ENCODE results near the gene LIMCH1. TPM values are rescaled to one million over a fixed set of nuclear protein-coding genes. Genes with fewer than 3 reads are reported as not detected.

LIMCH1 gene
- total RNA-seq, 2 donors from 2014 or later = 9.3 to 24.1 TPM

- H3K27ac ChIP-seq = no peak overlapping the region
- no peaks in the 10 kb centered on the region for H3K9me3 ChIP-seq
- no peak for DNase-seq
- H3K36me3 ChIP-seq (replicated peaks in 1 of 2; ENCODE audit: insufficient read depth in 1 of 2, low read depth in 2 of 2) = no peaks in the 10 kb centered on the region
- no peaks in the 10 kb centered on the region for H3K27me3 ChIP-seq
- intact Hi-C loops (cut with DNase I) = no loop called here
- H3K4me1 ChIP-seq = no peaks in the 10 kb centered on the region
- TF ChIP-seq CTCF (IDR thresholded peaks at IDR 0.05) = no peak
- no peak for TF ChIP-seq POLR2A (IDR thresholded peaks at IDR 0.05)
- ATAC-seq = no peak
- WGBS, 2 donors = 57 to 87% methylated on average over 1 of the region's 1 CpG
- no peak overlapping the region for H3K4me3 ChIP-seq
Measured at GRCh38 chr4:41571422-41571821, 33.5 kb downstream of the LIMCH1 start.

- DNase-seq (peak in 1 of 4 donors; percentile 2), ATAC-seq (peak; percentile 15)
- Histone ChIP-seq H3K27ac (no peak overlapping the region), H3K4me3 (no peak overlapping the region), H3K27me3 (no peaks in the 10 kb centered on the region), H3K4me1 (no peaks in the 10 kb centered on the region), H3K36me3 (replicated peaks in 1 of 2; ENCODE audit: insufficient read depth in 1 of 2, low read depth in 2 of 2) (no peaks in the 10 kb centered on the region), H3K9me3 (no peaks in the 10 kb centered on the region)
- 27 to 34% methylated on average over 5 of the region's 5 CpGs for WGBS, 2 donors
- TF ChIP-seq CTCF (IDR thresholded peaks at IDR 0.05) (no peak), POLR2A (IDR thresholded peaks at IDR 0.05) (no peak)
- intact Hi-C loops (cut with DNase I) = no loop called here
Measured at GRCh38 chr4:41572516-41572915, 34.6 kb downstream of the LIMCH1 start.

GRCh38 chr4:41572956-41573355 is 35.0 kb downstream of the LIMCH1 start:
- no peak for TF ChIP-seq CTCF (IDR thresholded peaks at IDR 0.05)
- no peak for TF ChIP-seq POLR2A (IDR thresholded peaks at IDR 0.05)
- H3K36me3 ChIP-seq (replicated peaks in 1 of 2; ENCODE audit: insufficient read depth in 1 of 2, low read depth in 2 of 2) = no peaks in the 10 kb centered on the region
- H3K9me3 ChIP-seq = no peaks in the 10 kb centered on the region
- no peak overlapping the region for H3K4me3 ChIP-seq
- intact Hi-C loops (cut with DNase I) = no loop called here
- 65 to 92% methylated on average over 2 of the region's 2 CpGs for WGBS, 2 donors
- ATAC-seq (no peak), DNase-seq (no peak)
- no peaks in the 10 kb centered on the region for H3K4me1 ChIP-seq
- no peaks in the 10 kb centered on the region for H3K27me3 ChIP-seq
- no peak overlapping the region for H3K27ac ChIP-seq

- DNase-seq = no peak
- intact Hi-C loops (cut with DNase I) = no loop called here
- no peak for TF ChIP-seq CTCF (IDR thresholded peaks at IDR 0.05)
- TF ChIP-seq POLR2A (IDR thresholded peaks at IDR 0.05) = no peak
- ATAC-seq = no peak
- Histone ChIP-seq H3K36me3 (replicated peaks in 1 of 2; ENCODE audit: insufficient read depth in 1 of 2, low read depth in 2 of 2) (no peaks in the 10 kb centered on the region), H3K4me3 (no peak overlapping the region), H3K4me1 (no peaks in the 10 kb centered on the region), H3K27ac (no peak overlapping the region), H3K9me3 (no peaks in the 10 kb centered on the region), H3K27me3 (no peaks in the 10 kb centered on the region)
- 55% methylated on average over 4 of the region's 4 CpGs for WGBS, 2 donors
Measured at GRCh38 chr4:41573502-41574001, 35.6 kb downstream of the LIMCH1 start.

GRCh38 chr4:41575207-41575606 is 37.2 kb downstream of the LIMCH1 start:
- Histone ChIP-seq H3K4me1 (no peaks in the 10 kb centered on the region), H3K9me3 (no peaks in the 10 kb centered on the region), H3K27ac (no peak overlapping the region), H3K36me3 (replicated peaks in 1 of 2; ENCODE audit: insufficient read depth in 1 of 2, low read depth in 2 of 2) (no peaks in the 10 kb centered on the region), H3K27me3 (no peaks in the 10 kb centered on the region), H3K4me3 (no peak overlapping the region)
- no peak for TF ChIP-seq POLR2A (IDR thresholded peaks at IDR 0.05)
- no peak for TF ChIP-seq CTCF (IDR thresholded peaks at IDR 0.05)
- 69 to 70% methylated on average over 4 of the region's 4 CpGs for WGBS, 2 donors
- no peak for DNase-seq
- intact Hi-C loops (cut with DNase I) = no loop called here
- no peak for ATAC-seq

Data from body of pancreas (tissue), 4 donors.